Thyroid gland (tissue), 4 donors: ENCODE measurements around the gene WDR6.

Experiments
- CTCF ChIP-seq, 6 experiments: fragments of 200-600 bp in 3 of 6; fragments of 450-650 bp in 3 of 6; sonication (generic) in 3 of 6; IDR thresholded peaks; one replicate each; pipeline ENCODE4 v1.5.1; 2016 to 2019; ENCODE audit warnings: antibody characterized with exemption in 6 of 6, mild to moderate bottlenecking in 2 of 6, inconsistent platforms in 1 of 6, moderate library complexity in 1 of 6
- POLR2A ChIP-seq, 2 donors: fragments of 450-650 bp; IDR thresholded peaks; one replicate each; pipeline ENCODE4 v1.6.1; 2017; ENCODE audit warnings: antibody characterized with exemption in 2 of 2, mild to moderate bottlenecking in 2 of 2, moderate library complexity in 1 of 2

- TF ChIP-seq CTCF (IDR thresholded peaks at IDR 0.05), result no peak
- no peak for TF ChIP-seq POLR2A (IDR thresholded peaks at IDR 0.05)
These were observed 43.6 kb upstream of the WDR6 start for GRCh38 chr3:48963591-48963990.
